Stimulated activated CD8-positive, alpha-beta memory T cell treated with anti-CD3 and anti-CD28 coated beads, Interleukin-4, amount 100 ng/mL, for 4 hours (primary cell): ENCODE results near the gene EFCAB11.

ENCODE experiments used
- DNase-seq, 2 donors: peaks; one replicate each; pipeline ENCODE4 v3.0.0-alpha.2; 2020; ENCODE audit warnings: low read depth in 2 of 2, low spot score in 1 of 2

Gene EFCAB11

GRCh38 chr14:89869606-89870005 lies 84.9 kb downstream of the EFCAB11 start:
- DNase-seq = no peak

- DNase-seq = no peak
Observed at GRCh38 chr14:89866458-89866857, 88.1 kb downstream of the EFCAB11 start.

GRCh38 chr14:89865153-89865552 lies 89.4 kb downstream of the EFCAB11 start:
- DNase-seq = no peak

DNA sequence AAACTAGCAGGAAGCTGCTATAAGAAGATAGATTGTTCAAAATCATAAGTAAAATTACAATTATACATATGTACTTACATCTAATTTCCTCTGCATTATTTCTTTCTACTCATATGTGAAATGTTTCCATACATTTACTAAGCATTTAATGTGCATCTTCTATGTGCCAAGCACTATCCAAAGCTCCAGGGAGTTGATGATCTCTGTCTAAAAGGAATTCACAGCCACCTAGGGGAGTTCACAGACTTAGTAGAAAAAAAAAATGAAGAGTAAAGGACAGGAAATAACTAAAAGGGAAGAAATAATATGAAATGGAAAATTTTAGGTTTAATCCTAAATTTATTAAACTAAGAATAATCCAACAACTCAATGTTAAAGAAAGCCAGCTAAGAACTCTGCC lies 91.7 kb downstream of the EFCAB11 start:
- DNase-seq = no peak

DNA sequence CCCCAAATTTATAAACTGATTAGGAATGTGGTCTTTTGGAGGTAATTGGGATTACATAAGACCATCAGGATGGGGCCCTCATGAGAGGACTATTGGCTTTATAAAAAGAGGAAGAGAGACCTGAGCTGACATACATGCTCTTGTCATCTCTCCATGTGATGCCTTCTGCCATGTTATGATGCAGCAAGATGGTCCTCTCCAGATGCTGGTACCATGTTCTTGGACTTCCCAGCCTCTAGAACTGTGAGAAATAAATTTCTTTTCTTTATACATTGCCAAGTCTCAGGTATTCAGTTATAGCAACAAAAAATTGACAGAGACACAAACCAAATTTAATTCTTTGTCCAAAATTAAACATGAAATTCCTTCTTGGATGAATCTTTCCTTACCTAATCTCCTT lies 92.9 kb downstream of the EFCAB11 start:
- DNase-seq = no peak

DNA sequence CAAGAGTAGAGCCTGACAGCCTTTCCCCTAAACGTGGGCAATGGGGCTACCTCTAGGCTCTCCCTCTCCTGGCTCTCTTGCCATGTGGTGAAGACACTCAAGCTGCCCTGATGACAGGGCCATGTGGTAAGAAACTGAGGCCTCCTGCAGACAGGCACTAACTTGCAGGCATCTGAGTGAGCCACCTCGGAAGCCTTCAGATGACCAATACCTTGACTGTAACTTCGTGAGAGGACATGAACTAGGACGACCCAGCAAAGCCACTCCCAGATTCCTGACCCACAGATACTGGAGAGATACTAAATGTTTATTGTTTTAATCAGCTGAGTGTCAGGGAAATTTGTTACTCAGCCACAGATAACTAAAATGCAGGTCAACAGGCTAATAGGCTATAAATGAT lies 96.4 kb downstream of the EFCAB11 start:
- no peak for DNase-seq

DNA sequence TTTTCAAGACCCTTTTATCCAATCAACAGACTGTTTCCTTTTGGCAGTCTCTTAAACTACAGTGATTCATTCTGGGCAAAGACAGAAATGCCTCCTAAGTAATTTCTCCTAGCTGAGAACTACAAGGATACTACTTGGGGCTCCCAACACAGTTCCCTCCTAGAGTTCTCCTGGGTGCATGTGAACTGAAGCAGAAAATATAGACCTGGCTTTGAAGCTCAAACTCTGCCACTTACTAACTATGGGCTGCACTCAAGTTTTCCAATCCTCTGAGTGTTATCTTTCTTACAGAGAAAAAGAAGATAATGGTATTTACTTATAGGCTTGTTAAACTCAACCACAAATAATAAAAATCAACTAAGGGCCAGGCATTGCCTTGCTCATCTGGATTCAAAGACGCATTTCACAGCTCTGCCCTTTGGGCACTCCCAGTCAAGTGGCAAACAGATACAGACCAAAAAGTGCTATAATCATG lies 97.6 kb downstream of the EFCAB11 start:
- no peak for DNase-seq

DNA sequence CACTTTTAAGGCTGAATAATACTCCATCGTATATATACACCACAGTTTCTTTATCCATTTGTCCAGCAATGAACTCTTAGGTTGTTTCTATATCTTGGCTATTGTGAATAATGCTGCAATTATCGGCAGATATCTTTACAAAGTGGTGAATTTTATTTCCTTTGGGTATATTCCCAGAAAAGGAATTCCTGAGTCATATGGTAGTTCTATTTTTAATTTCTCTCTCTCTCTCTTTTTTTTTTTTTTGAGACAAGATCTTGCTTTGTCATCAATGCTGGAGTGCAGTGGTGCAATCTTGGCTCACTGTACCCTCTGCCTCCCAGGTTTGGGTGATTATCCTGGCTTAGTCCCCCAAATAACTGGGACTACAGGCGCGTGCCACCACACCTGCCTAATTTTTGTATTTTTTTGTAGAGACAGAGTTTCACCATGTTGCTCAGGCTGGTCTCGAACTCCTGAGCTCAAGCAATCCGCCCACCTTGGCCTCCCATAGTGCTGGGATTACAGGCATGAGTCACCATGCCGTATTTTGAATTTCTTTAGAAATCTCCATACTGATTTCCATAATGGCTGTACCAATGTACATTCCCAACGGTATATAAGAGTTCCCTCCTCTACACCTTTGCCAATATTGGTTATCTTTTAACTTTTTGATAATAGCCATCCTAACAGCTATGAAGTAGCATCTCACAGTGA lies 98.4 kb downstream of the EFCAB11 start:
- DNase-seq = no peak

DNA sequence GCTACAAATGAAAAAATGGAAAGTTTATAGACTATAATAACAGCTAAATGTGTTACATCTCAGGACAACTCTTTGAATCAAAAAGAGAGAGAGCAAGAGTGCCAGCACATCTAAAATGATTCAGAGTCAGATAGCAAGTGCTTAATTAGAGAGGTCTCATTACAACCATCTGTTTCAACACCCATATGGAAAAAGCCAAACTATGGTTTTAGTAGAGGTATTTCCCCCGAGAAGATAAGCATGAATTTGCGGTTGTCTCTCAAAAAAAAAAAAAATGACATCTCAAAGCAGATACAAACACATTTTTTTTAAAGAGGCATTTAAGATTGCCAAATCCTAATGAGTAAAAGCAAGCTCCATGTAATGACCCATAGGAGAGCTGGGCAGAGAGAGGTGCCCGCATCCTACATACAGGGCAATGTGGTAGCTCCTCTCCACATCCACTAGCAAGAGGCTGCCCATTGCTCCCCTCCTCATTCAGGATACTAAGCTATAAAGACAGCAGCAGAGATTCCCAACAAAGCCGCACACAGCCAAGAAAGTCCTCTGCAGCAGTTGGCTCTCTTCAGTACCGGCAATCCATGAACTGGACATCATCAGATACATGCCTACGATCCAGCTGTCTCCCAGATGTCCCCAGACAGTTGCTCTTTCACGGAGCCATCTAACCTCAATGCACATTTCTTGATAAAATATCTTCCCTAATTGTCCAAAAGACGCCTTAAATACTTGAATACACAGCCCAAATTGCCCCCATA lies 100.4 kb downstream of the EFCAB11 start:
- no peak for DNase-seq

DNA sequence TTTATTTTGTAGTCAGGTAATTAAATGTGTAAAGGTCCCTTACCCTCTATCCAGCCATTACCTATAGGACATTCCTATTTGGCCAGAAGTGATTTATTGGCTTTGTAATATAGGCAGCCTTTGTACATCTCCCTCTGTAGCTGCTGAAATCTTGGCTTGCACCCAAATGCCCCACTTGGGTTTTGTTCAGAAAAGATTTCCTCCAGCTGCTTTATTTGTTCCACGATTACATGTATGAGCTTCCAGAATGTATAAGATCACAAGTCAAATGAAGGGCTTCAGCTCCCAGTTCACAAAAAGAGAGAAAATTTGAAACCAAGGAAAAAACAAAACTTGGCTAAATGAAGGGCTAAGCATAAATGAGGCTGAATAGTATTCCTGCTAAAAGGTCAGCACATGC lies 103.4 kb downstream of the EFCAB11 start:
- DNase-seq = no peak

- DNase-seq = no peak
Observed at GRCh38 chr14:89849931-89850330, 104.6 kb downstream of the EFCAB11 start.

DNA sequence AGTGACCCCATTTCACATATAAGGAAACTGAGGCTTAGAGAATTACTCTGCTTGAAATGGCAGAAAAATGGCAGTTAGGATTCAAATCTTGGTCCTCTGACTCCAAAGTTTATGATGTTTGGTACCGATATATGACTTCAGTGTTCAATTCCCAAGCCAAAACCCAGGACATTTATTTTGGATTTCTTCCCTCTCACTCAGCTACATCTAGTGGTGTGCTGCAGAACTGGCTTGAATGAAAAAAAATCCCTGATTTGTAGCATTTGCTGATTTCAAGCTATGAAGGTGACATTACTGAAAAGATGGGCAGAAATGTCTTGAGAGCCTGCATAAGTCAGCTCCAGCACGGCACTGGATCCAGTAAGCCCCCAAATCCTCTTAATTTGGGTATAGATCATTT lies 106.4 kb downstream of the EFCAB11 start:
- no peak for DNase-seq

DNA sequence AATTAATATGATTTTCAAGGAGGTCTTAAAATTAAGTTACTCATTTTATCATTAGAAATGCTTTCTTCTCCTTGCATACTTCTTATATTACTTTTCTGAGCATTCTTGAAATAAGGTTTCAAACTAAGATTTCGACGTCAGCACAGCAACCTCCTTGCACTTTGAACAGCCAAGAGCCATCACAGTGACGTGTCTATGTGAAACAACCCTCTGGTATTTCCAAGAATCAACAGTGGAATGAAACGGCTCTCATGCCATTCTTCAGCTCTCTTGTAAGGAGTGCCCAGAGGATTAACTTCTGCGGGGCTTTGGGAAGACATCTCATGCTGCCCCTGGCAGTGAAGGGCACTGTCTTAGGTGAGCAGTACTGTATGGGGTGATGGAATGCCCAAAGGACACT lies 109.2 kb downstream of the EFCAB11 start:
- DNase-seq = no peak

DNA sequence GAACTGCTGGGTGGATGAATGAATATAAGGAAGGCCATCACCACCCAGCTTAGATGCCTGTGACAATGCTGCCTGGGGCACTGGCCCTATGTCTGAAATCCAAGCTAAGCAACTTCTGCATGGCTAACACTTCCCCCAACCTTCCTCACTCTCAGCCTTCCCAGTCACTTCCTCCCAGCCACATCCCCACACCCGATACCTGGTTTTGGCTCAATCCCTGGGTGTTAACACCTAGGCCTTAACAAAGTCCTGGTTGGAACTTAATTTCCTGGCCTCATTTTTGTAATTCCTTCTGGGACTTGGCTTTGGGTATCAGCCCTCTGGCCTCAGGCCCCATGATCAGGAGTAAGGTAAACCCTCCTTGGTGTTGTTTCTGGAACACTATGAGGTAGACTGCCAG lies 110.0 kb downstream of the EFCAB11 start:
- no peak for DNase-seq

DNA sequence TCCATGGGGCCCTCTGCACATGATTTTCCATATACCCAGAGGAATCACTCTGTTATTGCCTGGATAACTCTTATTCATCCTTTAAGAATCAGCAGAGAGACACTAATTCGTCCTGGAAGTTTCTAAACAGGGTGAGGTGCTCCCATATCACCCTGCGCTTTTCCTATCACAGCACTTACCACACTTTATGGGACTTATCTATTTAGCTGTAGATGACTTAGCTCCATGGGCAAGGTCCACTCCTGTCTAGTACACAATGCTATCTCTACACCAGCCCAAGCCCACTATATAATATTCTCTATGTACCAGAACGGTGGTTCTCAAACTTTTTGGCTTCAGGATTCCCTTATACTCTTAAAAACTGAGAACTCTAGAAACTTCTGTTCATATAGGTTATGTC lies 111.7 kb downstream of the EFCAB11 start:
- no peak for DNase-seq

DNA sequence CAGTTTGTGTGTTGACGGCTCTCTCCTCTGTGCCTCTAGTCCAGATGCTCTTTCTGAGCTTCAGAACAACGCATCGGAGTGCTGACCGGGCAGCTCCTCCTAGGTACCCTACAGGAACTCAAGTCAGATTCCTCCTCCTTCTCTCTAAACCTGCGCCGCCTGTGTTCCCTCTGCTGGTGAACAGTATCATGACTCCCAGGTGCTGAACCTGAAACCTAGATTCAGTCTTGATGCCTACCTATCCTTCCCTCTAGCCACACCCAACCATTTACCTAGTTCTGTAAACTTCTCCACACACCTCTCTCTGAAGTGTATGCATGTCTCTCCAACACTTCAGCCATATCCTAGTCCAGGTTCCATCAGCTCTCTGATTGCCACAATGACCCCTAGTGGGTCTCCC lies 112.7 kb downstream of the EFCAB11 start:
- DNase-seq = no peak

- DNase-seq = no peak
Observed at GRCh38 chr14:89836830-89837469, 117.6 kb downstream of the EFCAB11 start.

GRCh38 chr14:89833661-89834060 lies 120.9 kb downstream of the EFCAB11 start:
- DNase-seq = no peak

GRCh38 chr14:89833120-89833532 lies 121.4 kb downstream of the EFCAB11 start:
- DNase-seq = no peak

- no peak for DNase-seq
Observed at GRCh38 chr14:89828471-89829165, 125.9 kb downstream of the EFCAB11 start.

GRCh38 chr14:89827265-89827664 lies 127.3 kb downstream of the EFCAB11 start:
- DNase-seq = no peak

- DNase-seq = no peak
Observed at GRCh38 chr14:89826596-89826995, 127.9 kb downstream of the EFCAB11 start.
